Transverse colon (tissue), 4 donors: Measurements from ENCODE around the gene ATP6V1D. TPM values are rescaled to one million over a fixed set of nuclear protein-coding genes. Genes with fewer than 3 reads are reported as not detected.

Experiments
- DNase-seq: peaks from one replicate; pipeline ENCODE4 v3.0.0-alpha.2; 2019
- H3K27ac ChIP-seq, 4 donors: fragments of 200-600 bp; sonication (generic); 2 replicates each; pipeline ENCODE4 v1.5.1; 2016 to 2018; ENCODE audit warnings: inconsistent platforms in 4 of 4
- H3K27me3 ChIP-seq: fragments of 200-600 bp; sonication (generic); 2 replicates; pipeline ENCODE4 v1.5.1; 2017; ENCODE audit warnings: inconsistent platforms
- H3K36me3 ChIP-seq, 4 donors: fragments of 200-600 bp; sonication (generic); 2 replicates each; pipeline ENCODE4 v1.5.1; 2017 to 2019; ENCODE audit warnings: inconsistent platforms in 4 of 4
- H3K4me1 ChIP-seq, 4 donors: fragments of 200-600 bp; sonication (generic); 2 replicates each; pipeline ENCODE4 v1.5.1; 2017 to 2020; ENCODE audit warnings: inconsistent platforms in 4 of 4
- H3K4me3 ChIP-seq, 4 donors: fragments of 200-600 bp; sonication (generic); 1 replicate in 1 of 4; 2 replicates in 3 of 4; pipeline versions ENCODE4 v1.5.1 to v1.6.1; 2017 to 2019; ENCODE audit warnings: inconsistent platforms in 4 of 4
- H3K9me3 ChIP-seq, 2 donors: fragments of 200-600 bp; sonication (generic); 2 replicates each; pipeline ENCODE4 v1.5.1; 2017 to 2019; ENCODE audit warnings: inconsistent platforms in 2 of 2
- EP300 ChIP-seq: sonication (generic); formaldehyde crosslinking; IDR thresholded peaks from one replicate; pipeline ENCODE4 v1.6.1; 2017; ENCODE audit warnings: antibody characterized with exemption, low read depth
- POLR2A ChIP-seq: fragments of 450-650 bp; IDR thresholded peaks from one replicate; pipeline ENCODE4 v1.6.1; 2016; ENCODE audit warnings: antibody characterized with exemption, mild to moderate bottlenecking, moderate library complexity
- POLR2AphosphoS5 ChIP-seq, 3 donors: sonication (generic); formaldehyde crosslinking; IDR thresholded peaks; one replicate each; pipeline ENCODE4 v1.6.1; 2016; ENCODE audit warnings: antibody characterized with exemption in 3 of 3
- WGBS, 2 donors: methylation state at CpG; one replicate each; pipeline ENCODE4 v1.1.5; 2018; ENCODE audit warnings: low coverage in 1 of 2; 5-methylcytosine and 5-hydroxymethylcytosine counted together
- in situ Hi-C, 4 donors: fragments of 200-750 bp; cut with MboI; loops; one replicate each; pipeline versions ENCODE4 v1.15.0 to v1.15.1; 2017; ENCODE audit warnings: low sequenced_read_pairs in 3 of 4, low pct_ligation_motif_present in 1 of 4, low pct_unique_long_range_greater_than_20kb in 1 of 4
- intact Hi-C: fragments of 100-400 bp; cut with DNase I; formaldehyde crosslinking; loops from one replicate; pipeline ENCODE4 v1.15.1; 2023; ENCODE audit warnings: low total_unique reads
- total RNA-seq, 4 donors: library from RNA; depleted of rRNA; stranded (reverse); fragments of >200 nt; gene quantifications; one replicate each; pipeline ENCODE4 v1.1.0, GENCODE V29; 2016
- TF ChIP-seq, protein P1 (sequence below), 5 experiments: fragments of 200-600 bp in 3 of 5; fragments of 450-650 bp in 2 of 5; sonication (generic) in 3 of 5; IDR thresholded peaks; 1 replicate in 2 of 5; 2 replicates in 3 of 5; pipeline ENCODE4 v1.5.1; 2016 to 2017; ENCODE audit warnings: antibody characterized with exemption in 5 of 5, inconsistent platforms in 3 of 5, mild to moderate bottlenecking in 2 of 5, moderate library complexity in 1 of 5

The ATP6V1D gene
- total RNA-seq, 4 donors from 2014 or later: 65.5 to 104 (median 94.7) TPM

DNA sequence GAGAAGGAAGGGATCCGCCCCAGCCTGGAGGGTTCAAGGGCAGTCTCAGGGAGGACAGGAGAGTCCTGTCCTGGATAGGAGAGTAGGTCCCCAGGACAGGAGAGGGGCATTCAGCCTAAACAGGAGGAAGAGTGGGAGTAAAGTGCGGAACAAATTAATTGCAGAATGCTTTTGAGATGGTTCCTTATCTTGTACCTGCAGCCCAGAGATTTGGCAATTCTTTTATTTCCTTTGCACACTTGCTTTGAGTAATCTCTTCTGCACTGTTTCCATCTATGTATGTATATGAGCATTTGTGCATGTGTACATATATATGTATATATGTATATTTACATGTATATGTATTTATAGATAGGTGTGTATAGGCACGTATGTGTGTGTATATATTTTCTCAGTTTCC lies 29.7 kb upstream of the ATP6V1D start:
- H3K27ac ChIP-seq: no peak overlapping the region
- no peak overlapping the region for H3K4me3 ChIP-seq
- H3K9me3 ChIP-seq: no peaks in the 10 kb centered on the region
- DNase-seq: no peak
- 84 to 87% methylated on average over 3 of the region's 3 CpGs for WGBS, 2 donors
- TF ChIP-seq POLR2A (no peak), POLR2AphosphoS5 (IDR thresholded peaks at IDR 0.05) (no peak), EP300 (no peak)
- TF ChIP-seq, protein P1, sequence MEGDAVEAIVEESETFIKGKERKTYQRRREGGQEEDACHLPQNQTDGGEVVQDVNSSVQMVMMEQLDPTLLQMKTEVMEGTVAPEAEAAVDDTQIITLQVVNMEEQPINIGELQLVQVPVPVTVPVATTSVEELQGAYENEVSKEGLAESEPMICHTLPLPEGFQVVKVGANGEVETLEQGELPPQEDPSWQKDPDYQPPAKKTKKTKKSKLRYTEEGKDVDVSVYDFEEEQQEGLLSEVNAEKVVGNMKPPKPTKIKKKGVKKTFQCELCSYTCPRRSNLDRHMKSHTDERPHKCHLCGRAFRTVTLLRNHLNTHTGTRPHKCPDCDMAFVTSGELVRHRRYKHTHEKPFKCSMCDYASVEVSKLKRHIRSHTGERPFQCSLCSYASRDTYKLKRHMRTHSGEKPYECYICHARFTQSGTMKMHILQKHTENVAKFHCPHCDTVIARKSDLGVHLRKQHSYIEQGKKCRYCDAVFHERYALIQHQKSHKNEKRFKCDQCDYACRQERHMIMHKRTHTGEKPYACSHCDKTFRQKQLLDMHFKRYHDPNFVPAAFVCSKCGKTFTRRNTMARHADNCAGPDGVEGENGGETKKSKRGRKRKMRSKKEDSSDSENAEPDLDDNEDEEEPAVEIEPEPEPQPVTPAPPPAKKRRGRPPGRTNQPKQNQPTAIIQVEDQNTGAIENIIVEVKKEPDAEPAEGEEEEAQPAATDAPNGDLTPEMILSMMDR (IDR thresholded peaks at IDR 0.05): no peak
- H3K36me3 ChIP-seq: peaks cover 0 to 14% (median 6%) of the 10 kb centered on the region in 4 donors
- peaks cover 0 to 14% (median 0%) of the 10 kb centered on the region in 4 donors for H3K4me1 ChIP-seq
- intact Hi-C loops: no loop called here
- in situ Hi-C loops: no loop called here
- no peaks in the 10 kb centered on the region for H3K27me3 ChIP-seq

- Histone ChIP-seq H3K4me3 (no peak overlapping the region), H3K36me3 (peaks cover 2 to 35% (median 20%) of the 10 kb centered on the region in 4 donors), H3K9me3 (no peaks in the 10 kb centered on the region), H3K27ac (no peak overlapping the region), H3K4me1 (peaks cover 0 to 14% (median 0%) of the 10 kb centered on the region in 4 donors), H3K27me3 (no peaks in the 10 kb centered on the region)
- 85 to 100% methylated on average over 2 of the region's 2 CpGs for WGBS, 2 donors
- in situ Hi-C loops (no loop called here), intact Hi-C loops (no loop called here)
- TF ChIP-seq EP300 (no peak), POLR2AphosphoS5 (IDR thresholded peaks at IDR 0.05) (no peak), POLR2A (no peak)
- TF ChIP-seq, protein P1 (IDR thresholded peaks at IDR 0.05): no peak
- no peak for DNase-seq
Observed at GRCh38 chr14:67387195-67387594, 27.6 kb upstream of the ATP6V1D start.

DNA sequence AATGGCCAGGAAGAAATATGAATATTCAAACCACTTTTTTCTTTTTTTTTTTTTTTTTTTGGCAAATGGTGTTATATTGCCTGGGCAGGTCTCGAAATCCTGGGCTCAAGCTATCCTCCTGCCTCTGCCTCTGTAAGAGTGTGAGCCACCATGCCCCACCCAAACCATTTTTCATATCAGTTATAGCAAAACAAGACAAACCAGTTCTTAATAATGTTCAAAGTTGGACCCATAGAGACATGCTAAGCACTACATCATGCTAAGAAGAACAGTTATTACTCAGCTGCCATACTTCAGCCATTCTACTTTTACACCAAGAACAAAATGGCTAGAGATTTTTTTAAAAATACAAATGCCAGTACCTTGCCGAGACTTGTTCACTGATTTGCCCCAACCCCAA lies 26.0 kb upstream of the ATP6V1D start:
- H3K36me3 ChIP-seq: peaks cover 2 to 51% (median 30%) of the 10 kb centered on the region in 4 donors
- H3K27me3 ChIP-seq: no peaks in the 10 kb centered on the region
- H3K27ac ChIP-seq: no peak overlapping the region
- H3K4me3 ChIP-seq: no peak overlapping the region
- no peak for DNase-seq
- peaks cover 0 to 14% (median 0%) of the 10 kb centered on the region in 4 donors for H3K4me1 ChIP-seq
- no peaks in the 10 kb centered on the region for H3K9me3 ChIP-seq
- TF ChIP-seq POLR2AphosphoS5 (IDR thresholded peaks at IDR 0.05): no peak
- TF ChIP-seq, protein P1 (IDR thresholded peaks at IDR 0.05): no peak
- no peak for TF ChIP-seq EP300
- TF ChIP-seq POLR2A: no peak
- WGBS, 2 donors: 71 to 78% methylated on average over 2 of the region's 2 CpGs
- in situ Hi-C loops (no loop called here), intact Hi-C loops (no loop called here)

DNA sequence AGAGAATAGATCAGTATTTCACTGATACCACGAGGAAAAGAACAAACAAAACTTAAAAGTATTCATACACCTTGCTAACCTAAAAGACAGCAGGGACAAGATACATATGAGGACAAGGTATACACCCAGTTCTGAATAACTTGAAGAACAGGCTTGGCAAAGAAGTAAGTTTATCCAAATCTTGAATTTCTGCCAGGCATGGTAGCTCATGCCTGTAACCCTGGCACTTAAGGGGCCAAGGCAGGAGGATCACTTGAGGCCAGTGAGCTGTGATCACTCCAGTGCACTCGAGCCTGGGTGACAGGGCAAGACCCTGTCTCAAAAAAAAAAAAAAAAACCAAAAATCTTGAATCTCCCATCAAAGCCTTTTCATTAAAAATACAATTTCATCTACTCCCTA lies 25.5 kb upstream of the ATP6V1D start:
- Histone ChIP-seq H3K27me3 (no peaks in the 10 kb centered on the region), H3K36me3 (peaks cover 2 to 56% (median 31%) of the 10 kb centered on the region in 4 donors), H3K4me1 (peaks cover 0 to 14% (median 0%) of the 10 kb centered on the region in 4 donors), H3K4me3 (no peak overlapping the region), H3K9me3 (no peaks in the 10 kb centered on the region), H3K27ac (no peak overlapping the region)
- no peak for TF ChIP-seq EP300
- TF ChIP-seq, protein P1 (IDR thresholded peaks at IDR 0.05): no peak
- no peak for TF ChIP-seq POLR2AphosphoS5 (IDR thresholded peaks at IDR 0.05)
- no peak for TF ChIP-seq POLR2A
- no peak for DNase-seq
- intact Hi-C loops (no loop called here), in situ Hi-C loops (no loop called here)
- 33 to 55% methylated on average over 2 of the region's 2 CpGs for WGBS, 2 donors
